H1 (cell line): ENCODE measurements around the gene CCDC192. TPM values are rescaled to one million over a fixed set of nuclear protein-coding genes. Genes with fewer than 3 reads are reported as not detected.

Experiments used
- CTCF ChIA-PET: fragments of 300-600 bp; sonication (Branson Sonifier 250); formaldehyde crosslinking; loops from one replicate; lab custom pipeline; 2021; ENCODE audit not compliant: partially characterized antibody; lab: Charles Lee
- POLR2A ChIA-PET: fragments of 300-600 bp; sonication (Branson Sonifier 250); formaldehyde crosslinking; loops from one replicate; lab custom pipeline; 2021; ENCODE audit warnings: inconsistent platforms; ENCODE audit not compliant: partially characterized antibody; lab: Charles Lee
- DNase-seq, 2 experiments: peaks; one replicate each; pipeline versions ENCODE4 v3.0.0 to v3.0.0-alpha.2; 2010 to 2022; ENCODE audit warnings: low spot score in 2 of 2, low read depth in 1 of 2, mixed read lengths in 1 of 2
- FAIRE-seq: peaks from 2 replicates; lab custom pipeline; 2011; peaks lifted over from hg19 to GRCh38; lab: Jason Lieb, UNC
- H2AFZ ChIP-seq: 2 replicates; pipeline ENCODE4 v1.8.1; 2012; ENCODE audit warnings: low read length, inconsistent platforms
- H2AK5ac ChIP-seq: 2 replicates; pipeline ENCODE4 v1.6.1; 2013; ENCODE audit warnings: low read depth, low read length
- H2BK120ac ChIP-seq: replicated peaks from 2 replicates; pipeline ENCODE3; 2013; ENCODE audit warnings: low read depth, low read length, inconsistent platforms
- H2BK12ac ChIP-seq: 2 replicates; pipeline ENCODE4 v1.6.1; 2013; ENCODE audit warnings: low read depth, low read length
- H2BK15ac ChIP-seq: 2 replicates; pipeline ENCODE4 v1.6.1; 2013; ENCODE audit warnings: low read length
- H2BK20ac ChIP-seq: 2 replicates; pipeline ENCODE4 v1.6.1; 2013; ENCODE audit warnings: low read length
- H2BK5ac ChIP-seq: 2 replicates; pipeline ENCODE4 v1.6.1; 2013; ENCODE audit warnings: low read depth, low read length
- H3K14ac ChIP-seq: 2 replicates; pipeline ENCODE4 v1.6.1; 2013; ENCODE audit warnings: inconsistent platforms; ENCODE audit not compliant: insufficient read length
- H3K18ac ChIP-seq: 2 replicates; pipeline ENCODE4 v1.6.1; 2013; ENCODE audit warnings: low read length; ENCODE audit errors: extremely low read depth
- H3K23ac ChIP-seq: 2 replicates; pipeline ENCODE4 v1.6.1; 2013; ENCODE audit warnings: inconsistent platforms; ENCODE audit not compliant: insufficient read length
- H3K23me2 ChIP-seq: 2 replicates; pipeline ENCODE4 v1.6.1; 2013; ENCODE audit warnings: low read depth, low read length
- H3K27ac ChIP-seq: 2 replicates; pipeline ENCODE4 v1.6.1; 2011; ENCODE audit warnings: low read depth, low read length, inconsistent platforms
- H3K27me3 ChIP-seq, 4 experiments: replicated peaks in 1 of 4; 1 replicate in 1 of 4; 2 replicates in 3 of 4; pipeline versions ENCODE4 v1.6.1 to v1.8.1; 2011 to 2013; ENCODE audit warnings: low read length in 3 of 4, mild to moderate bottlenecking in 3 of 4, inconsistent platforms in 2 of 4, mixed read lengths in 2 of 4, moderate library complexity in 1 of 4; ENCODE audit not compliant: control insufficient read depth in 3 of 4, insufficient read depth in 3 of 4; ENCODE audit errors: extremely low read depth in 1 of 4
- H3K36me3 ChIP-seq, 4 experiments: 2 replicates each; pipeline versions ENCODE4 v1.6.1 to v1.8.1; 2011 to 2013; ENCODE audit warnings: mild to moderate bottlenecking in 4 of 4, low read length in 3 of 4, moderate library complexity in 2 of 4, control low read depth in 1 of 4, inconsistent platforms in 1 of 4; ENCODE audit not compliant: insufficient read depth in 4 of 4, control insufficient read depth in 2 of 4
- H3K4ac ChIP-seq: replicated peaks from 2 replicates; pipeline ENCODE3; 2013; ENCODE audit warnings: low read length, low read depth, mixed read lengths, inconsistent platforms; ENCODE audit not compliant: insufficient read length
- H3K4me1 ChIP-seq, 4 experiments: replicated peaks in 1 of 4; 1 replicate in 1 of 4; 2 replicates in 3 of 4; pipeline versions ENCODE4 v1.6.1 to v1.8.1; 2011 to 2013; ENCODE audit warnings: low read length in 3 of 4, inconsistent platforms in 2 of 4, mixed read lengths in 1 of 4; ENCODE audit not compliant: insufficient read depth in 4 of 4, control insufficient read depth in 3 of 4
- H3K4me2 ChIP-seq, 2 experiments: 2 replicates each; pipeline versions ENCODE4 v1.6.1 to v1.8.1; 2011 to 2013; ENCODE audit warnings: low read depth in 2 of 2, low read length in 2 of 2, control low read depth in 1 of 2, inconsistent platforms in 1 of 2, mild to moderate bottlenecking in 1 of 2; ENCODE audit not compliant: insufficient read depth in 1 of 2
- H3K4me3 ChIP-seq, 4 experiments: fragments of 200-600, 300-600 bp in 1 of 4; sonication (generic), shearing (Covaris generic), sonication (Bioruptor Twin) in 1 of 4; 2 replicates each; pipeline versions ENCODE4 v1.5.1 to v1.8.1; 2011 to 2016; ENCODE audit warnings: low read length in 4 of 4, low read depth in 3 of 4, control low read depth in 2 of 4, inconsistent platforms in 2 of 4, mild to moderate bottlenecking in 2 of 4, mixed read lengths in 1 of 4, moderate library complexity in 1 of 4; ENCODE audit not compliant: insufficient read depth in 2 of 4; ENCODE audit errors: extremely low read depth in 1 of 4
- H3K56ac ChIP-seq: replicated peaks from 2 replicates; pipeline ENCODE3; 2013; ENCODE audit warnings: low read depth, mild to moderate bottlenecking, mixed read lengths, low read length, inconsistent platforms; ENCODE audit not compliant: insufficient read length
- H3K79me1 ChIP-seq: 2 replicates; pipeline ENCODE4 v1.6.1; 2013; ENCODE audit warnings: low read depth, low read length, control low read depth
- H3K79me2 ChIP-seq, 2 experiments: 2 replicates each; pipeline versions ENCODE4 v1.6.1 to v1.8.1; 2012 to 2013; ENCODE audit warnings: low read length in 2 of 2, mild to moderate bottlenecking in 2 of 2, inconsistent platforms in 1 of 2; ENCODE audit not compliant: insufficient read depth in 2 of 2, control insufficient read depth in 1 of 2
- H3K9ac ChIP-seq, 4 experiments: replicated peaks in 1 of 4; 1 replicate in 1 of 4; 2 replicates in 3 of 4; pipeline versions ENCODE4 v1.6.1 to v1.8.1; 2011 to 2013; ENCODE audit warnings: low read depth in 3 of 4, low read length in 3 of 4, control low read depth in 2 of 4, mild to moderate bottlenecking in 2 of 4, moderate library complexity in 2 of 4, inconsistent platforms in 1 of 4; ENCODE audit errors: extremely low read depth in 1 of 4
- H3K9me3 ChIP-seq, 2 experiments: 2 replicates each; pipeline versions ENCODE4 v1.6.1 to v1.8.1; 2012 to 2013; ENCODE audit warnings: mild to moderate bottlenecking in 2 of 2, moderate library complexity in 2 of 2, control low read depth in 1 of 2, inconsistent platforms in 1 of 2, low read depth in 1 of 2, low read length in 1 of 2, mixed read lengths in 1 of 2; ENCODE audit not compliant: insufficient read depth in 2 of 2
- H4K20me1 ChIP-seq, 2 experiments: replicated peaks in 1 of 2; 2 replicates each; pipeline versions ENCODE3 to v1.8.1; 2011 to 2013; ENCODE audit warnings: inconsistent platforms in 2 of 2, low read length in 2 of 2, mild to moderate bottlenecking in 1 of 2; ENCODE audit not compliant: insufficient read depth in 2 of 2, control insufficient read depth in 1 of 2
- H4K5ac ChIP-seq: 2 replicates; pipeline ENCODE4 v1.6.1; 2013; ENCODE audit warnings: low read length, low read depth, mixed read lengths, inconsistent platforms; ENCODE audit not compliant: insufficient read length
- H4K8ac ChIP-seq: 2 replicates; pipeline ENCODE4 v1.8.0; 2013; ENCODE audit warnings: mild to moderate bottlenecking, moderate library complexity, low read length, inconsistent platforms; ENCODE audit not compliant: insufficient read depth; ENCODE audit errors: extremely low read depth
- H4K91ac ChIP-seq: replicated peaks from 2 replicates; pipeline ENCODE3; 2013; ENCODE audit warnings: low read length, mixed read lengths, inconsistent platforms; ENCODE audit not compliant: insufficient read length
- ASH2L ChIP-seq: fragments of 200-600, 300-600 bp; sonication (generic); IDR thresholded peaks from one replicate; pipeline ENCODE4 v1.7.1; 2017; ENCODE audit warnings: low read length
- BCL11A ChIP-seq, 2 experiments: IDR thresholded peaks; one replicate each; pipeline ENCODE4 v1.6.1; 2011; ENCODE audit warnings: low read depth in 2 of 2, low read length in 2 of 2, mild to moderate bottlenecking in 2 of 2
- BRCA1 ChIP-seq: IDR thresholded peaks from 2 replicates; pipeline ENCODE4 v1.6.1; 2012; ENCODE audit warnings: low read depth, low read length, improper control_type of control experiment
- HDAC2 ChIP-seq, 2 experiments: fragments of 300-600 bp in 1 of 2; sonication (generic) in 1 of 2; IDR thresholded peaks; 2 replicates each; pipeline ENCODE4 v1.6.1; 2011 to 2012; ENCODE audit warnings: low read depth in 2 of 2, low read length in 2 of 2, mild to moderate bottlenecking in 2 of 2, moderate library complexity in 2 of 2, borderline replicate concordance in 1 of 2, inconsistent platforms in 1 of 2
- NRF1 ChIP-seq: IDR thresholded peaks from 2 replicates; pipeline ENCODE4 v1.6.1; 2011; ENCODE audit warnings: mild to moderate bottlenecking, low read depth, low read length, improper control_type of control experiment
- RXRA ChIP-seq: IDR thresholded peaks from 2 replicates; pipeline ENCODE4 v1.6.1; 2011; ENCODE audit warnings: low read depth, mild to moderate bottlenecking, low read length, moderate library complexity; ENCODE audit not compliant: insufficient read depth
- SAP30 ChIP-seq: fragments of 300-600 bp; sonication (generic); IDR thresholded peaks from 2 replicates; pipeline ENCODE4 v1.7.1; 2012; ENCODE audit warnings: low read length, moderate library complexity, mild to moderate bottlenecking, inconsistent platforms; ENCODE audit not compliant: insufficient read depth, insufficient replicate concordance
- SUZ12 ChIP-seq: fragments of 200-600 bp; sonication (generic); IDR thresholded peaks from 2 replicates; pipeline ENCODE4 v1.6.1; 2012; ENCODE audit warnings: mild to moderate bottlenecking, inconsistent platforms, low read length, moderate library complexity, mixed read lengths
- WGBS, 2 experiments: shearing (Covaris generic) in 1 of 2; methylation state at CpG; one replicate each; pipeline versions ENCODE4 v1.1.6 to v1.1.7; 2013 to 2015; ENCODE audit warnings: low lambda C conversion rate in 2 of 2, mixed read lengths in 2 of 2, inconsistent platforms in 1 of 2, low coverage in 1 of 2, missing lambda C conversion rate in 1 of 2; ENCODE audit not compliant: insufficient replicate concordance in 2 of 2, insufficient coverage in 1 of 2, insufficient read length in 1 of 2; ENCODE audit errors: extremely low coverage in 1 of 2, missing lambda C conversion rate in 1 of 2; 5-methylcytosine and 5-hydroxymethylcytosine counted together
- polyA plus RNA-seq, 7 experiments: library from polyadenylated mRNA; depleted of rRNA in 3 of 7; stranded (reverse) in 5 of 7; unstranded in 2 of 7; fragments of >200 nt in 5 of 7; fragments of 200-250 nt in 2 of 7; gene quantifications; 1 replicate in 5 of 7; 2 replicates in 1 of 7; 4 replicates in 1 of 7; pipeline versions ENCODE4 v1.2.1 to v1.2.3, GENCODE V29; 2011 to 2013; ENCODE audit warnings: missing spikeins in 2 of 7, mixed read lengths in 2 of 7
- total RNA-seq: library from RNA; stranded (reverse); fragmentation: NEBNext Ultra II Directional; extraction: Animal tissue kit (Norgen Biotek cat#: 25700); gene quantifications from 2 replicates; pipeline ENCODE4 v1.2.1, GENCODE V29; 2021

CCDC192 gene
- total and polyA plus RNA-seq, 2 of the 8 experiments (the other 6 are each of a cell fraction or from before 2014, with no cell fraction given): 0.61 TPM; not detected in 1

DNA sequence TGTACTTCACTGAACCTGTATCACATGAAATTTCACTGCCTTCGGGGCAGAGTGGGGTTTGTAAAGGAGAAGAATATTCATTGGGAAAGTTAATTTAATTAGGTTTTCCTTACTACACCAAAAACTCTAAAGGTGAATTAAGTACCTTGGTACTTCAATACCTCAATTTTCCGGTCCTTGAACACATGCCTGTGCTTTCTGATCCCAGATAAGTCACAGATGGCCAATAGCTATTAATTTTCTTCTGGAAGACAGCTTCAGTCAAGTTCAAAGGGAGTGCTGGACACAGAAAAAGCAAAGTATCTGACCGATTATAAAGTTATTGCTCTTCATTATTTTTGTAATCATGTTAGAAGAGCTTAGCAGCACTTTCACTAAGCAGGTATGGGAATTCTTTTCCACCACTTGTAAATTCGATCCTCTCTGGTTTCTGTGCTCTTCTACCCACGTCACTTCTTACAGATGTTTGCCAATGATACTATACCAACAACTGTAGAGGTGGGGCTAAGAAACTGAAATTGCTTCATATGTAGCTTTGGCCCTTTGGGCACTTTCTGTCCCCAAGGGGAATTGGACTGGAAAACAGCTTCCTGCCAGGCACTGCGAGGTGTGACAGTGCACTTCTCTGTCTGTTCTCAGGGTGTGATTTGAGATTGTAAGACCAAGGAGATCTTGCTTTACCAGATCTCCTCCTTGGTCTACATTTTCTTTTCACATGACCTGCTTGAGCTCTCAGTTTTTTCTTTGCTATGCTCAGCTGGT is 164.0 kb downstream of the CCDC192 start:
- Histone ChIP-seq H3K27ac (no peak overlapping the region), H3K9me3 (no peaks in the 10 kb centered on the region), H3K27me3 (no peaks in the 10 kb centered on the region), H3K23ac (no peak overlapping the region), H4K5ac (no peak overlapping the region), H3K36me3 (no peaks in the 10 kb centered on the region), H3K4me1 (no peaks in the 10 kb centered on the region), H2BK5ac (no peak overlapping the region), H4K91ac (no peak overlapping the region), H4K8ac (no peak overlapping the region), H3K23me2 (no peaks in the 10 kb centered on the region), H3K14ac (no peak overlapping the region), H4K20me1 (no peaks in the 10 kb centered on the region), H3K79me1 (no peaks in the 10 kb centered on the region), H3K79me2 (no peaks in the 10 kb centered on the region), H2BK15ac (no peak overlapping the region), H2BK20ac (no peak overlapping the region), H3K9ac (no peak overlapping the region), H2AK5ac (no peak overlapping the region), H2BK12ac (no peak overlapping the region), H3K18ac (no peak overlapping the region), H3K56ac (no peak overlapping the region), H2AFZ (no peak overlapping the region), H3K4ac (no peak overlapping the region), H3K4me3 (no peak overlapping the region), H2BK120ac (no peak overlapping the region), H3K4me2 (no peak overlapping the region)
- FAIRE-seq (no peak), DNase-seq (no peak)
- CTCF ChIA-PET: interaction anchor here (0.6 to 4.4 kb wide), 9 partner anchors 9 to 303 kb away, joined by 3 to 53 read pairs (median 4); no protein-coding TSS in a partner anchor
- TF ChIP-seq HDAC2 (IDR thresholded peaks at IDR 0.05; ENCODE audit: borderline replicate concordance in 1 of 2, low read depth in 2 of 2, low read length in 2 of 2): no peak
- TF ChIP-seq ASH2L: no peak
- TF ChIP-seq BRCA1: no peak
- TF ChIP-seq BCL11A (IDR thresholded peaks at IDR 0.05; ENCODE audit: low read depth in 2 of 2, low read length in 2 of 2): no peak
- no peak for TF ChIP-seq SUZ12
- no peak for TF ChIP-seq RXRA
- no peak for TF ChIP-seq SAP30
- no peak for TF ChIP-seq NRF1
- WGBS, 2 experiments: 89% methylated on average over 6 of the region's 6 CpGs; no CpG with 5 or more reads in 1 of the 2 experiments
- POLR2A ChIA-PET: no interaction called here
